HT1080 (cell line): ENCODE results near the gene FFAR1. TPM values are rescaled to one million over a fixed set of nuclear protein-coding genes. Genes with fewer than 3 reads are reported as not detected.

Experiments
- DNase-seq: peaks from one replicate; pipeline ENCODE4 v3.0.0-alpha.2; 2015; ENCODE audit warnings: low read depth
- total RNA-seq: library from RNA; depleted of rRNA; stranded (reverse); fragments of >200 nt; shearing (Covaris generic); gene quantifications from 2 replicates; pipeline ENCODE4 v1.2.3, GENCODE V29; 2014; rRNA removed

The FFAR1 gene
- total RNA-seq, 1 experiment from 2014 or later: 0.06 TPM

DNA sequence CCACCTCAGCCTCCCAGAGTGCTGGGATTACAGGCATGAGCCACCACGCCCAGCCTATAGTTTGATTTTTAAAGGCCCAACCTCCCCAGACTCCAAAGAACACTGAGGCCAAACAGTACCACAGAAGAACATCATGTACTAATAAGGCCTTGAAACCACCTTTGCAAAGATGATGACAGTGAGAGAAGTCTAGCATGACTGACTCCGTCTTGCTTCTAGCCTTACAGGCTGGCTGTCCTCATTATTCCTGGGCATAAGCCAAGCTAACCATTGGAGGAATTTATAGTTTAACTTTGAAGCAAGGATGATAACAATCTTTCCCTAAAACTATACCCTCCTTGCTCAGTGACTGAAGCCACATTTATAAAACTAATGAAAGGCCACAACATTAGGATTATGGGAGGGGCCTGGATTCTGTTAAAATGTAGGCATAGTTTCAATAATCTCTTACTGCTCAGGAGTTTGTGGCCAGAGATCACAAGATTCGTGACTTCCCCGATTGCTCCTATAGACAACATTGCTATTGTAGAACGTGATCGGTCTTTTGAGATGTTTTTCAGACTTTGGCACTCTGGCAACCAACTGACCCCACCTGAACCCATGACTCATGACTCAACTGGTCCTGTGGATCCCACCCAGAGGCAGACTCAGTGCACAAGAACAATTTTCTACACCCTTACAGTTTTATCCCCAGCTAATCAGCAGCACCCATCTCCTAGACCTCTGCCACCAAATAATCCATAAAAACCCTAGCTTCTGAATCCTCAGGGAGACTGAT lies 40.8 kb downstream of the FFAR1 start:
- DNase-seq: no peak

GRCh38 chr19:35389192-35389861 lies 41.6 kb downstream of the FFAR1 start:
- DNase-seq: no peak

DNA sequence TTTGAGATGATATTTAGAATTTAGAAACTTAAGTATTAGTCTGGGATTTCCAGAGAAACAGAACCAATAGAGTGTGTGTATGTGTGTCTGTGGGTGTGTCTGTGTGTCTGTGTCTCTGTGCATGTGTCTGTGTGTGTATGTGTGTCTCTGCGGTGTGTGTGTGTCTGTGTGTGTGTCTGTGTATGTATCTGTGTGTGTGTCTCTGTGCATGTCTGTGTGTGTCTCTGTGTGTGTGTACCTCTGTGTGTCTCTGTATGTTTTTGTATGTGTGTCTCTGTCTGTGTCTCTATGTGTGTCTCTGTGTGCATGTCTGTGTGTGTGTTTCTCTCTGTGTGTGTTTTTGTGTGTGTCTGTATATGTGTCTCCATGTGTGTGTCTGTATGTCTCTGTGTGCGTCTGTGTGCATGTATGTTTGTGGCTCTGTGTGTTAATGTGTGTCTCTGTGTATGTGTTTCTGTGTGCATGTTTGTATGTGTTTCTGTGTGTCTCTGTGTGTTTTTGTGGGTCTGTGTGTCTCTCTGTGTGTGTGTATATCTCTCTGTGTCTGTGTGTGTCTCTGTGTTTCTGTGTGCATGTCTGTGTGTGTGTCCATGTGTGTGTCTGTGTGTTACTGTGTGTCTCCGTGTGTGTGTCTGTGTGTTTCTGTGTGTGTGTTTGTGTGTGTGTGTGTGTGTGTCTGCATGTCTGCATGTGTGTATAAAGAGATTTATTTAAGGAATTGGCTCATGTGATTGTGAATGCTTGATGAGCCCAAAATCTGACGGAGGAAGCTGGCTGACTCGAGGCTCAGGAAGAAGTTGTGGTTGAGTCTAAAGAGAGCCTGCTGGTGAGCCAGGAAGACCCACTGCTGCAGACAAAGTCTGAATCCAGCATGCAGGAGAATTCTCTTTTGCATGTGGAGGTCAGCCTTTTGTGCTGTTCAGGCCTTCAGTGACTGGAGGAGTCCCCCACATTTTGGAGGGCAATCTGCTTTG lies 45.3 kb downstream of the FFAR1 start:
- no peak for DNase-seq

GRCh38 chr19:35395382-35396199 lies 47.9 kb downstream of the FFAR1 start:
- no peak for DNase-seq

DNA sequence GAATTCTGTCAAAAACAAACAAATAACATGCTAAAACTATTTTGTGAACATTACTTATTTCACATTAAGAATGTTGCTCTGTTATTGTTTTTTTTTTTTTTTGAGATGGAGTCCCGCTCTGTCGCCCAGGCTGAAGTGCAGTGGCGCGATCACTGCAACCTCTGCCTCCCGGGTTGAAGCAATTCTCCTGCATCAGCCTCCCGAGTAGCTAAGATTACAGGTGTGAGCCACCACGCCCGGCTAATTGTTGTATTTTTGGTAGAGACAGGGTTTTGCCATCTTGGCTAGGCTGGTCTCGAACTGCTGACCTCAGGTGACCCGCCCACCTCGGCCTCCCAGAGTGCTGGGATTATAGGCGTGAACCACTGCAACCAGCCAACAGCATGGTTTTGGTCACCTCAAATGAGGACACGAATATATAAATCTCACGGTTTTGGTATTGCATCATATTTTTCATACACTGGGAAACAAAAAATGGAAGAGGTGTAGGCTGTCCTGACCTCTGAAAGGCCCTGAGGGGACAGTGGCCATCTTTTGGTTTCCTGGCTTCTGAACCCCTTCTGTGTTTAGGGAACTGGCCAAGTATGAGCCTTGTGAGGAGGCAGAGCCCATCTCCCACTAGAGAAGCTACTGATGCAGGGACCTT lies 48.7 kb downstream of the FFAR1 start:
- no peak for DNase-seq

GRCh38 chr19:35397064-35397463 lies 49.4 kb downstream of the FFAR1 start:
- no peak for DNase-seq

Other genes starting within 250 kb of the FFAR1 start
- gene FXYD3, start 232.1 kb upstream of the FFAR1 start, total RNA-seq: not detected in 2 replicates
- gene LGI4, start 212.8 kb upstream of the FFAR1 start, total RNA-seq: not detected in 2 replicates
- not detected in 2 replicates for gene FXYD1, start 209.1 kb upstream of the FFAR1 start, total RNA-seq
- 0.66 and 1.7 TPM in 2 replicates for gene FXYD7, start 204.6 kb upstream of the FFAR1 start, total RNA-seq
- 255 and 385 TPM in 2 replicates for gene FXYD5, start 193.2 kb upstream of the FFAR1 start, total RNA-seq
- not detected in 2 replicates for gene FAM187B, start 119.2 kb upstream of the FFAR1 start, total RNA-seq
- 0.23 and 1.3 TPM in 2 replicates for gene LSR, start 98.9 kb upstream of the FFAR1 start, total RNA-seq
- gene USF2, start 78.9 kb upstream of the FFAR1 start, total RNA-seq: 106 and 129 TPM in 2 replicates
- gene HAMP, start 65.4 kb upstream of the FFAR1 start, total RNA-seq: not detected in 2 replicates
- gene MAG, start 55.7 kb upstream of the FFAR1 start, total RNA-seq: not detected in 2 replicates
- 23.2 and 27.6 TPM in 2 replicates for gene CD22, start 18.7 kb upstream of the FFAR1 start, total RNA-seq
- 0.11 TPM in 1 of 2 replicates, not detected in the other for gene FFAR3, start 10.6 kb downstream of the FFAR1 start, total RNA-seq
- gene GPR42, start 23.2 kb downstream of the FFAR1 start, total RNA-seq: not detected in 2 replicates
- not detected in 2 replicates for gene FFAR2, start 100.4 kb downstream of the FFAR1 start, total RNA-seq
- gene KRTDAP, start 142.6 kb downstream of the FFAR1 start, total RNA-seq: not detected in 2 replicates
- gene DMKN, start 165.7 kb downstream of the FFAR1 start, total RNA-seq: 34.4 and 53.0 TPM in 2 replicates
- 3.0 and 14.9 TPM in 2 replicates for gene SBSN, start 180.4 kb downstream of the FFAR1 start, total RNA-seq
- not detected in 2 replicates for gene GAPDHS, start 185.6 kb downstream of the FFAR1 start, total RNA-seq
- gene TMEM147, start 197.7 kb downstream of the FFAR1 start, total RNA-seq: 162 and 178 TPM in 2 replicates
- gene ATP4A, start 215.8 kb downstream of the FFAR1 start, total RNA-seq: not detected in 2 replicates
- not detected in 2 replicates for gene PMIS2, start 238.3 kb downstream of the FFAR1 start, total RNA-seq